SK-N-SH (cell line): Measurements from ENCODE around the gene CEP152. TPM values are rescaled to one million over a fixed set of nuclear protein-coding genes. Genes with fewer than 3 reads are reported as not detected.

Source experiments
- CTCF ChIA-PET: fragments of 300-600, 350-600 bp; formaldehyde crosslinking; extraction: SDS; loops from one replicate; lab custom pipeline; 2021; lab: Yijun Ruan, JAX
- POLR2A ChIA-PET: fragments of 350-600 bp; sonication (Branson Sonifier 250); formaldehyde crosslinking; extraction: SDS; loops from one replicate; lab custom pipeline; 2020; ENCODE audit warnings: antibody characterized with exemption, inconsistent platforms; lab: Yijun Ruan, JAX
- DNase-seq: peaks from one replicate; pipeline ENCODE4 v3.0.0; 2012
- H2AFZ ChIP-seq: fragments of 200-600 bp; sonication (generic); 2 replicates; pipeline ENCODE4 v1.8.1; 2016; ENCODE audit warnings: antibody characterized with exemption, mild to moderate bottlenecking, low read depth
- H3F3A ChIP-seq: fragments of 200-600 bp; sonication (generic); replicated peaks from 2 replicates; pipeline ENCODE3; 2016; ENCODE audit warnings: antibody characterized with exemption, mild to moderate bottlenecking; ENCODE audit not compliant: insufficient read depth
- H3K27ac ChIP-seq, 2 experiments: fragments of 200-500 bp in 1 of 2; fragments of 200-600 bp in 1 of 2; sonication (Bioruptor generic) in 1 of 2; sonication (generic), shearing (Covaris generic) in 1 of 2; 2 replicates each; pipeline versions ENCODE4 v1.5.1 to v1.6.1; 2014 to 2016; ENCODE audit warnings: low read depth in 2 of 2, inconsistent platforms in 1 of 2, low read length in 1 of 2, mild to moderate bottlenecking in 1 of 2, mixed read lengths in 1 of 2
- H3K27me3 ChIP-seq: fragments of 200-600 bp; sonication (generic), shearing (Covaris generic); 2 replicates; pipeline ENCODE4 v1.6.1; 2016; ENCODE audit warnings: mixed run types; ENCODE audit not compliant: insufficient read depth
- H3K36me3 ChIP-seq, 2 experiments: fragments of 200-500 bp in 1 of 2; fragments of 200-600 bp in 1 of 2; sonication (Bioruptor generic) in 1 of 2; sonication (generic) in 1 of 2; replicated peaks in 1 of 2; 2 replicates each; pipeline versions ENCODE3 to v1.5.1; 2014 to 2016; ENCODE audit warnings: low read length in 1 of 2, mild to moderate bottlenecking in 1 of 2; ENCODE audit not compliant: insufficient read depth in 2 of 2, control insufficient read depth in 1 of 2
- H3K4me1 ChIP-seq, 2 experiments: fragments of 200-500 bp in 1 of 2; fragments of 200-600 bp in 1 of 2; sonication (Bioruptor generic) in 1 of 2; sonication (generic), shearing (Covaris generic) in 1 of 2; 2 replicates each; pipeline versions ENCODE4 v1.5.1 to v1.6.1; 2014 to 2016; ENCODE audit warnings: low read depth in 1 of 2, low read length in 1 of 2, mixed run types in 1 of 2; ENCODE audit not compliant: insufficient read depth in 2 of 2, control insufficient read depth in 1 of 2
- H3K4me2 ChIP-seq: fragments of 200-600 bp; sonication (generic), shearing (Covaris generic); 2 replicates; pipeline ENCODE4 v1.6.1; 2017; ENCODE audit warnings: mixed run types
- H3K4me3 ChIP-seq, 2 experiments: fragments of 200-500 bp in 1 of 2; fragments of 200-600 bp in 1 of 2; sonication (Bioruptor generic) in 1 of 2; sonication (generic), shearing (Covaris generic) in 1 of 2; 2 replicates each; pipeline versions ENCODE4 v1.5.1 to v1.8.1; 2014 to 2016; ENCODE audit warnings: low read depth in 2 of 2, inconsistent platforms in 1 of 2, low read length in 1 of 2, mild to moderate bottlenecking in 1 of 2, mixed read lengths in 1 of 2, moderate library complexity in 1 of 2
- H3K79me2 ChIP-seq: fragments of 200-600 bp; sonication (generic); 2 replicates; pipeline ENCODE4 v1.8.1; 2017; ENCODE audit warnings: mild to moderate bottlenecking; ENCODE audit not compliant: insufficient read depth
- H3K9ac ChIP-seq: fragments of 200-600 bp; sonication (generic); 2 replicates; pipeline ENCODE4 v1.6.1; 2017; ENCODE audit warnings: mixed run types
- H3K9me2 ChIP-seq: fragments of 200-600 bp; sonication (generic); 2 replicates; pipeline ENCODE4 v1.6.1; 2017; ENCODE audit warnings: mixed run types
- H3K9me3 ChIP-seq: fragments of 200-600 bp; sonication (generic); 2 replicates; pipeline ENCODE4 v1.6.1; 2017; ENCODE audit warnings: mixed run types, mild to moderate bottlenecking, moderate library complexity
- H4K20me1 ChIP-seq: fragments of 200-600 bp; sonication (generic); 2 replicates; pipeline ENCODE4 v1.6.1; 2017; ENCODE audit warnings: mild to moderate bottlenecking, mixed run types; ENCODE audit not compliant: insufficient read depth
- CHD2 ChIP-seq: fragments of 150-350 bp; IDR thresholded peaks from 2 replicates; pipeline ENCODE4 v1.6.1; 2018; ENCODE audit warnings: low read length; ENCODE audit not compliant: partially characterized antibody
- EP300 ChIP-seq, 2 experiments: IDR thresholded peaks; 2 replicates each; pipeline versions ENCODE4 v1.4.0 to v1.6.1; 2012; ENCODE audit warnings: borderline replicate concordance in 1 of 2, low read depth in 1 of 2, low read length in 1 of 2
- FOSL2 ChIP-seq: IDR thresholded peaks from 2 replicates; pipeline ENCODE4 v1.4.0; 2012; ENCODE audit warnings: low read depth, mild to moderate bottlenecking, moderate library complexity, borderline replicate concordance
- GABPA ChIP-seq: IDR thresholded peaks from 2 replicates; pipeline ENCODE4 v1.4.0; 2012; ENCODE audit warnings: low read depth, mild to moderate bottlenecking
- GATA2 ChIP-seq: sonication (generic); formaldehyde crosslinking; IDR thresholded peaks from 2 replicates; pipeline ENCODE4 v1.5.0; 2020; ENCODE audit warnings: mild to moderate bottlenecking, missing genetic modification reagents
- JUND ChIP-seq: IDR thresholded peaks from 2 replicates; pipeline ENCODE4 v1.4.0; 2012
- MEF2A ChIP-seq: IDR thresholded peaks from 2 replicates; pipeline ENCODE4 v1.4.0; 2012; ENCODE audit warnings: low read depth, borderline replicate concordance
- MXI1 ChIP-seq: IDR thresholded peaks from 2 replicates; pipeline ENCODE4 v1.6.1; 2012; ENCODE audit warnings: mild to moderate bottlenecking, low read depth, low read length, improper control_type of control experiment
- NFIC ChIP-seq: IDR thresholded peaks from 2 replicates; pipeline ENCODE4 v1.4.0; 2012; ENCODE audit warnings: borderline replicate concordance
- NRF1 ChIP-seq: IDR thresholded peaks from 2 replicates; pipeline ENCODE4 v1.6.1; 2012; ENCODE audit warnings: low read depth, mild to moderate bottlenecking, low read length
- POLR2AphosphoS5 ChIP-seq: IDR thresholded peaks from 2 replicates; pipeline ENCODE4 v1.6.1; 2012; ENCODE audit warnings: low read depth, low read length
- RCOR1 ChIP-seq: fragments of 150-350 bp; IDR thresholded peaks from 2 replicates; pipeline ENCODE4 v1.6.1; 2017; ENCODE audit warnings: antibody characterized with exemption, low read length
- RXRA ChIP-seq: IDR thresholded peaks from 2 replicates; pipeline ENCODE4 v1.4.0; 2012; ENCODE audit warnings: low read depth, mild to moderate bottlenecking, borderline replicate concordance
- SMC3 ChIP-seq: IDR thresholded peaks from 2 replicates; pipeline ENCODE4 v1.6.1; 2012; ENCODE audit warnings: low read depth, low read length, improper control_type of control experiment
- TAF1 ChIP-seq: IDR thresholded peaks from 2 replicates; pipeline ENCODE4 v1.6.1; 2012; ENCODE audit warnings: low read depth, mild to moderate bottlenecking, low read length, moderate library complexity, borderline replicate concordance
- YY1 ChIP-seq: IDR thresholded peaks from 2 replicates; pipeline ENCODE4 v1.4.0; 2012; ENCODE audit warnings: low read depth, mild to moderate bottlenecking
- ZBTB33 ChIP-seq: IDR thresholded peaks from 2 replicates; pipeline ENCODE4 v1.4.0; 2012; ENCODE audit warnings: low read depth, borderline replicate concordance
- WGBS: methylation state at CpG from one replicate; pipeline ENCODE4 v1.1.6; 2017; ENCODE audit warnings: low lambda C conversion rate; 5-methylcytosine and 5-hydroxymethylcytosine counted together
- polyA plus RNA-seq, 3 experiments: library from polyadenylated mRNA; depleted of rRNA; stranded (reverse); fragments of >200 nt; gene quantifications; 2 replicates each; pipeline ENCODE4 v1.2.3, GENCODE V29; 2012
- TF ChIP-seq, protein P1 (sequence below): IDR thresholded peaks from 2 replicates; pipeline ENCODE4 v1.4.0; 2012; ENCODE audit warnings: low read depth, borderline replicate concordance

The CEP152 gene
- polyA plus RNA-seq, 1 of the 3 experiments (the other 2 are of a cell fraction): 0.71 TPM

- TF ChIP-seq ZBTB33 (no peak), JUND (no peak), RCOR1 (no peak), NRF1 (no peak), MEF2A (no peak)
These were observed 18.0 kb upstream of the CEP152 start (continued) for GRCh38 chr15:48828906-48829305.

- Histone ChIP-seq H3K36me3 (no peaks in the 10 kb centered on the region), H3K9me3 (no peaks in the 10 kb centered on the region), H3K79me2 (no peaks in the 10 kb centered on the region), H2AFZ (no peak overlapping the region), H3K9me2 (no peaks in the 10 kb centered on the region), H3K27ac (no peak overlapping the region), H3K27me3 (no peaks in the 10 kb centered on the region), H4K20me1 (no peaks in the 10 kb centered on the region), H3K4me3 (no peak overlapping the region), H3K4me2 (no peak overlapping the region), H3K9ac (no peak overlapping the region), H3F3A (no peaks in the 10 kb centered on the region), H3K4me1 (no peaks in the 10 kb centered on the region; a peak in 1 of 4 replicates)
- TF ChIP-seq MEF2A: no peak
- WGBS: 75% methylated on average over 4 of the region's 4 CpGs
- DNase-seq: no peak
- POLR2A ChIA-PET: no interaction called here
- CTCF ChIA-PET: no interaction called here
These were observed 17.6 kb upstream of the CEP152 start for GRCh38 chr15:48828471-48828870.

DNA sequence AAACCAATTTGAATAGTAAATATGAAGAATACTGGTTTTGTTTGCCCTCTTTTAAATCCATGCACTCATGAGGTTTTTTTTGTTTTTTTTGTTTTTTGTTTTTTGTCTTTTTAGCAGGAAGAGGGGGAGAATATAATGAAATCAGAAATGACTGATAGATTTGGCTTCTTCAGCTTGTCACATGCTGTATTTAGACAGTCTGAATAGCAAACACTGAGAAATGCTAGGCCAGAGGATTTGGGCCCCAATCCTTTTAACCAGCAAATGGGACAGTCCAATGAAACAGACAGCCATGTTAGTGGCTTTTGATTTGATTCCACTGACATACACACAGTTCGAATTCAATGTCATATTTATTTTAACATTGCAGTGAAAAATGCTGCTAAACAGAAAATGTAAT lies 14.2 kb upstream of the CEP152 start:
- Histone ChIP-seq H4K20me1 (no peaks in the 10 kb centered on the region), H3K27ac (no peak overlapping the region), H3F3A (peaks cover 7% of the 10 kb centered on the region), H3K9me2 (no peaks in the 10 kb centered on the region), H3K27me3 (no peaks in the 10 kb centered on the region), H3K4me2 (no peak overlapping the region), H3K36me3 (no peaks in the 10 kb centered on the region), H3K9ac (no peak overlapping the region), H3K4me1 (no peaks in the 10 kb centered on the region; a peak in 1 of 4 replicates), H3K9me3 (peaks cover 8% of the 10 kb centered on the region), H3K4me3 (no peak overlapping the region), H3K79me2 (no peaks in the 10 kb centered on the region), H2AFZ (no peak overlapping the region)
- DNase-seq: no peak
- ChIA-PET POLR2A (no interaction called here), CTCF (interaction anchor here (1.2 kb wide), 1 partner anchor 320 kb away, joined by 4 read pairs; no protein-coding TSS in a partner anchor)
- TF ChIP-seq GABPA: no peak
- TF ChIP-seq GATA2: no peak
- no peak for TF ChIP-seq MEF2A
- no peak for TF ChIP-seq FOSL2
- no peak for TF ChIP-seq NFIC
- TF ChIP-seq MXI1: no peak
- TF ChIP-seq POLR2AphosphoS5: no peak
- TF ChIP-seq NRF1: no peak
- TF ChIP-seq YY1: no peak
- TF ChIP-seq CHD2: no peak
- no peak for TF ChIP-seq SMC3
- TF ChIP-seq EP300 (IDR thresholded peaks at IDR 0.05; ENCODE audit: borderline replicate concordance in 1 of 2, low read depth in 1 of 2, low read length in 1 of 2): no peak
- TF ChIP-seq, protein P1, sequence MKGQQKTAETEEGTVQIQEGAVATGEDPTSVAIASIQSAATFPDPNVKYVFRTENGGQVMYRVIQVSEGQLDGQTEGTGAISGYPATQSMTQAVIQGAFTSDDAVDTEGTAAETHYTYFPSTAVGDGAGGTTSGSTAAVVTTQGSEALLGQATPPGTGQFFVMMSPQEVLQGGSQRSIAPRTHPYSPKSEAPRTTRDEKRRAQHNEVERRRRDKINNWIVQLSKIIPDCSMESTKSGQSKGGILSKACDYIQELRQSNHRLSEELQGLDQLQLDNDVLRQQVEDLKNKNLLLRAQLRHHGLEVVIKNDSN: no peak
- no peak for TF ChIP-seq RXRA
- no peak for TF ChIP-seq TAF1
- 76% methylated on average over 1 of the region's 1 CpG for WGBS
